GM21717 (cell line): ENCODE measurements around the gene HIBADH.
"Not testable (repeated sequence)": the region's sequence is repeated elsewhere in the genome, so short reads cannot be mapped to it uniquely, and the experiment has no call there.

Experiments
- ATAC-seq: cut with Tn5 transposase; IDR thresholded peaks from one replicate; pipeline ENCODE4 v1.9.1; 2021; ENCODE audit warnings: mild to moderate bottlenecking, moderate library complexity; ENCODE audit not compliant: unreplicated experiment

HIBADH gene

DNA sequence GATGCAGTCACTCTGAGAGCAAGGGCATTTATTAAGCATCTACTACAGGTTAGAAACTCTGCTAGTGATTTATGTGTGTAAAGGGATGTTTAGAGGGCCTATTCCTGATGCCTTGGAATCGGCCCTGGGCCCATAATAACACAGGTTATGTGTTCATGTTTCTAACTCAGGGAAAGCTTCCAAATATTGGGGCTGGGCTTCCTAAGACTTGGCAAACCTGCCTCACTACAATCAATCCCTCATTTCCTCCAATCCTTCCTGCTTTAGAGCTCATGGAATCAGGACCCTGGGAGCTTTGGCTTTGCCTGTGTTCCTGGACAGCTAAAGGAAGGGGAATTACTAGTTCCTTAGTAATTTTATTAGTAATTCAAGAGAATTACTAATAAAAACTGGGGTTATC is 148.8 kb downstream of the HIBADH start:
- ATAC-seq: no peak

DNA sequence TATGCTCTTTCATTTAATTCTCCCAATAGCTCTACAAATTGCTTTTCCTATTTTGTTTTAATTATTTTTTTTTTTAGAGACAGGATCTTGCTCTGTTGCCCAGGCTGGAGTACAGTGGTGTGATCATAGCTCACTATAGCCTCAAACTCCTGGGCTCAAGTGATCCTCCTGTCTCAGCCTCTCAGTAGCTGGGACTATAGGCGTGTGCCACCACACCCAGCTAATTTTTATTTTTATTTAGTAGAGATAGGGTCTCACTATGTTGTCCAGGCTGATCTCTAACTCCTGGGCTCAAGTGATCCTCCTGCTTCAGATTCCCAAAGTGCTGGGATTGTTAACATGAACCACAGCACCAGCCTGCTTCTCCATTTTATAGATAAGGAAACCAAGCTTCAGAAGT is 151.3 kb downstream of the HIBADH start:
- ATAC-seq: not testable (repeated sequence)

DNA sequence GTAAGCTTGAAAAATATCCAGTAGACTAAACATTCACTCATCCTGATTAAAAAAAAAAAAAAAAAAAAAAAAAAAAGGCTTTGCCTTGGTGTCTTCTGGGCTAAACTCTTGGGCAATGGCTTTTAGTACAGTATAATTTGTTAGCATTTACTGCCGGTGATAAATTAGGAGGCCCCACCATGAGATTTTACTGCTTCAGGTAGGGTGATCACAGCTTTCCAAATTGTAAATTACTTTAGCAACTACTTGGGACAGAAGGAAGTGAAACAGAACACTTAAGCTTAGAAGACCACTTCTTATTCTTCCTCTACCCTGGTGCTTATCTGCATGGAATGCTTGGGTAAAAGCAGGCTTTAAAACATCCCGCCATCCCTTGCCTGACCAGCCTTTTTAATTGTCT is 152.1 kb downstream of the HIBADH start:
- no peak for ATAC-seq

DNA sequence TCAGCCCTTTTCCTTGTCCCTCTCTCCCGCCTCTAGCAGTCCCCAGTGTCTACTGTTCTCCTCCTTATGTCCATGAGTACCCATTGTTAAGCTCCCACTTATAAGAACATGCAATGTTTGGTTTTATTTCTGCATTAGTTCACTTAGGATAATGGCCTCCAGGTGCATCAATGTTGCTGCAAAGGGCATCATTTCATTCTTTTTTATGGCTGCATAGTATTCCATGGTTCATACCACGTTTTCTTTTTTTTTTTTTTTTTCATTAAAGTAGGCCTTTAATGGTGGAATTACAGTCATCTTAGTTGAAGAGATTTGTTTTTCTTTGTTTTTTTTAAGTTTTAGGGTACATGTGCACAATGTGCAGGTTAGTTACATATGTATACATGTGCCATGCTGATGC is 160.8 kb downstream of the HIBADH start:
- not testable (repeated sequence) for ATAC-seq

DNA sequence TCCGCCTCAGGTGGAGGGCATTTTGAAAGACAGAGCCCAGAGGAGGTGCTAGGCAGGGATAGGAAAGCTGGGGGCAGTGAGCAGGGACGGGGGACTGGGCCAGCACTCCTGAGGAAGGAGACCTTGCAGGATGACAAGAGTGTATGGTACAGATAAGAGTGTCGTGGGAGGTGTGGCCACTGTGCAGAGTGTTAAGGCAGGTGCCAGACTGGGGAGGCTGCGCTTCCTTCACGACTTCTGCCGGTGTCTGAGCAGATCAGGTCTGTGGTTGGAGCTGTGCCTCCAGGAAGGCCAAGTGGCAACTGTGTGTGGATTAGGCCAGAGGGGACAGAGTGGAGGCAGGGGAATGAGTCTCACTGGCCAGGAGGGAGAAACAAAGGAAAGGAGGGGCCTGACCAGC is 161.7 kb downstream of the HIBADH start:
- ATAC-seq: no peak

DNA sequence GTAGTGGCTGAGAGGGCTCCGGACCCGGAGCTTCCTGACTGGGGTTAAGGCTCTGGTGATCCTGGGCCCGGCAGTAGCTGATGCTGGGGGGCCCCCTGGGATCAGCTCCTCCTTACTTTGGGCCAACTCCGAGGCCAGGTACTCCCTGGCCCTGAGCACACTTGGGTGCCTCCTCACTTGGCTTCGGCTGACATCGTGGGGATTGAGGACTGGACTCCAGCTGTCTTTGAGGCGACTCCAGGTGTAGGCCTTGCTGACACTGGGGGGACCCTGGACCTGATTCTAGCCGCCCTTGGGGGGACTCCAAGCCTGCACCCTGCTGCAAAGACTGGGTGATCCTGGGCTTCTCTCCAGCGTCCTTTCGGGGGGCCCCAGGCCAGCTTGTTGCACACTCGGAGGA is 170.5 kb downstream of the HIBADH start:
- ATAC-seq: no peak

DNA sequence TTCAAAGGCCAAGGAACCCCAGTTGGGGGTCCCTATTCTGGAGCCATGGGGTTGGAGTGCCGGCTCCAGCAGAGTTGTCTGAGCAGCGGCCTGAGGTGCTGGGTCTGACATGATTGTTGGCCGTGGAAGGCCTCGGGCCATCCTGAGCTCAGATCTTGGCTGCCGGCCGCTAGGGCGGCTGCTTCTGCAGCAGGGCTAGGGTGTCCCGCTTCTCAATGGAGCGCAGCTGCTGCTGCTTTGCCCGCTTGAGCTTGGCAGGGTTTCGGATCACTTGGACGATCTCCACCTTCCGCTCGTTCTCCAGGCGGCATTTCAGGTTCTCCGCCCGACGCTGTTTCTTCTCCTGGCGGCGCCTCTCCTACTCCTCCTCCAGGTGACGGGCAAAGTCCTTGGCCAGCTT is 171.1 kb downstream of the HIBADH start:
- ATAC-seq: no peak

DNA sequence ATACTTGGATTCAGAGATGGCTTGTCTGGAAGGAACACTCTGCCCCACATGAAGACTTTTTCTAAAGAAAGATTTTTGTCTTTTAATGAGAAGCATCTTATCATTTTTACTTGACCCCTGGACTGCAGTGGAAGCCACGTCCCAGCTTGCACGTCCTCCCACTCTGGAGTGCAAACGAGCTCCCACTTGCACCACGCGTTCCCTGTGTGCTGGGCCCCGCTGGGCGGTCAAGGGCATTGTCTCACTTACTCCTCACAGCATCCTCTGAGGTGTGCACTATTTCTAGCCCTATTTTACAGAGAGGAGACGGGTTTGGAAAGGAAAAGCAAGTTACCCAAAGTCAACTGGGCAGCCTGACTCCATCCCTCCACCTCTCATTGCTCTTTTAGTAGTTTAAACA is 175.2 kb downstream of the HIBADH start:
- no peak for ATAC-seq

DNA sequence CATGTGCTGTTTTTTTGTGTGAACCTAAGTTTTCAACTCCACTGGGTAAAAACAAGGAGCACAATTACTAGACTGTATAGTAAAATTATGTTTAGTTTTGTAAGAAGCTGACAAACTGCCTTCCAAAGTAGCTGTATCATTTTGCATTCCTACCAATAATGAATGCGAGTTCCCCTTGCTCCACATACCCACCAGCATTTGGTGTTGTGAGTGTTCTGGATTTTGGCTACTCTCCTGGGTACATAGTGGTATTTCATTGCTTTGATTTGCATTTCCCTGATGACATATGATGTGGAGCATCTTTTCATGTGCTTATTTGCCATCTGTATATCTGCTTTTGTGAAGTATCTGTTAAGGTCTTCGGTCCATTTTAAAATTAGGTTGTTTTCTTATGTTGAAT is 178.2 kb downstream of the HIBADH start:
- no peak for ATAC-seq

DNA sequence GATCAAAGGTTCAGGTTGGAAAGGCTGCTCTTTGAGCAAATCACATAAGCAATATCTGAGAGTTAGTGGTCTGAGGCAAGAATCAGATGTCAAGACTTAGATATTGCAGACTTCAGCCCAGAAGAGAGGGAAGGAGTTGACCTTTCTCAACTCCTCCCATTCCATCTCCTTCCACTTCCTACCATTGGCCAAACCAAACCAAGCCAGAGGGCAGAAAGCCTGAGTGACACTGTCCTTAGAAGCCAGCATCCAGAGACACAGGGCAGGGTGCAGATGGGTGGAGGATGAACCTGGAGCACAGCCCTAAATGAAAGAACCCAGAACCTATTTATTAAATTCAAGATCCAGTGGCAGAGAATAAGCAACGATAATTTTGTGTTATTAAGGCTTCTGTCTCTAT is 180.5 kb downstream of the HIBADH start:
- no peak for ATAC-seq

DNA sequence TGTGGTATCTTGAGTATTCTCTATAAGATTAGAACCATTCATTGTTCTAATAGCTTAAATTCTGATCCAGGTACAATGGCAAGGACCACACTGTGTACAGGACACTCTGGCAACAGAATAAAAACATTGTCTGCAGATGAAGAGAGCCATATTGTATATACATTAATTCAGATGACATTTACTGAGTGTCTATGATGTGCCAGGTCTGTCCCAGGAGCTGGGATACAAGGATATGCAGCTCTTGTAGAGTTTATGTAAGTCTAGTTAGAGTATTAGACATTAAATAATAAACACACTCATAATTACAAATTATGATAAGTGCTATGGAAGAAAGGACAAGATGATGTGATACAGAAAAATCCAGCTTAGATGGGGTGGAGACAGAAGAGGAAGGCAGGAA is 184.1 kb downstream of the HIBADH start:
- ATAC-seq: no peak

DNA sequence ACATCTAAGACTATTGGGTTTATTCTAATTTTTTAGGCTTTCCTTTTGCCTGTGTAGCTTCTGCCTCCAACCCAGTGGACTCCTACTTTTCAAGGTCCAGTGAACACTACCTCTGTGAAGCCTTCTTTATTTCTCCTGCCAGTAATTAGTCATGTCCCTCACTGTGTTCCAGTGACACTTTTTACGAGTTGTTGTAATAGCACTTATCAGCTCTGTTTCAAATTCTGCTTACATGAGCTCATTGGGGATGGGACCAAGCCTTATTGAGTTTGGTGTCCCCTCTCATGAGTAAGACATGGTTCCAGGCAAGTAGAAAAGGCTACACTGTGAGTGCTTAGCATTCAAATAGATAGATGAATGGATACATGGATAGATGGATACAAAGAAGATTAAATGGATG is 184.6 kb downstream of the HIBADH start:
- ATAC-seq: no peak

DNA sequence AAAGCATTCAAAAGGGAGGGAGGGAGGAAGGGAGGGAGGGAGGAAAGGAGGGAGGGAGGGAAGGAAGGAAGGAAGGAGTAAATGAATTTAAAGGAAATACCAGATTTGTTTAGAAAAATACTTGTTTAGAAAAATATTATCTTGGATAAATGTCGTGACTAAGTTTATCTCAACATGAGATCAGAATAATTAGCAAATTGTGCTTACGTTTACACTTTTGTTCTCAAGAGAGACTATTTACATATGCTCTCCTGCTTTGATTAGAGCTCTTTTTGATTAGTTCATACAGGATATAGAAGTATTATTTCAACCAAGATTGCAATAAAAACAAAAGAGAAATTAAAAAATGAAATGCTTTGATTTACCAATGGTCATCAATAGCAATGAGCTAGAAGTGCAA is 186.2 kb downstream of the HIBADH start:
- ATAC-seq: no peak
